Measurements from ENCODE around the gene CD274. TPM values are rescaled to one million over a fixed set of nuclear protein-coding genes. Genes with fewer than 3 reads are reported as not detected.

CD274 gene
- total RNA-seq, 1 donor from 2014 or later, result 16.1 TPM

DNA sequence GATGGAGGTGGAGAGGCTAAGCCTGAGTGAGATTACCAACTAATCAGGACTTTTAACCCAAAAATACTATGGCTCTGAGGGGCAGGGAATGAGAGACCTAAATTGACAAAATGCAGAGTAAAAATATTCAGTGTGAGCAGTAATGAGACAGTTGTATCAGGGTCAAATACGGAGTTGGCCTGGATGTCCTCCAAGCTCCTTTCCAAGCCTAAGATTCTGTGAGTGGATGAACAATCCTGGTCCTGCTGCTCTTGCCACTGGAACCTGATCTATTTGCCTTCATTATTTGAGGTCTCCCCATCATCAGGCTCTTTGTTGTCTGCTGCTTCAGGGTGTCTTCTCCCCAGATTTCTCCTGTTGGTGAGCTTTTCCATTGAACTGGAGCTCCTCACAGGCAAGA, 61.1 kb downstream of the CD274 start:
- TF ChIP-seq, protein P1, sequence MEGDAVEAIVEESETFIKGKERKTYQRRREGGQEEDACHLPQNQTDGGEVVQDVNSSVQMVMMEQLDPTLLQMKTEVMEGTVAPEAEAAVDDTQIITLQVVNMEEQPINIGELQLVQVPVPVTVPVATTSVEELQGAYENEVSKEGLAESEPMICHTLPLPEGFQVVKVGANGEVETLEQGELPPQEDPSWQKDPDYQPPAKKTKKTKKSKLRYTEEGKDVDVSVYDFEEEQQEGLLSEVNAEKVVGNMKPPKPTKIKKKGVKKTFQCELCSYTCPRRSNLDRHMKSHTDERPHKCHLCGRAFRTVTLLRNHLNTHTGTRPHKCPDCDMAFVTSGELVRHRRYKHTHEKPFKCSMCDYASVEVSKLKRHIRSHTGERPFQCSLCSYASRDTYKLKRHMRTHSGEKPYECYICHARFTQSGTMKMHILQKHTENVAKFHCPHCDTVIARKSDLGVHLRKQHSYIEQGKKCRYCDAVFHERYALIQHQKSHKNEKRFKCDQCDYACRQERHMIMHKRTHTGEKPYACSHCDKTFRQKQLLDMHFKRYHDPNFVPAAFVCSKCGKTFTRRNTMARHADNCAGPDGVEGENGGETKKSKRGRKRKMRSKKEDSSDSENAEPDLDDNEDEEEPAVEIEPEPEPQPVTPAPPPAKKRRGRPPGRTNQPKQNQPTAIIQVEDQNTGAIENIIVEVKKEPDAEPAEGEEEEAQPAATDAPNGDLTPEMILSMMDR (conservative IDR thresholded peaks at IDR 0.05; ENCODE audit: low read depth, low read length), result no peak
- DNase-seq (ENCODE audit: low read depth), result no peak
- H3K4me3 ChIP-seq (ENCODE audit: low read depth, low read length), result no peak overlapping the region

DNA sequence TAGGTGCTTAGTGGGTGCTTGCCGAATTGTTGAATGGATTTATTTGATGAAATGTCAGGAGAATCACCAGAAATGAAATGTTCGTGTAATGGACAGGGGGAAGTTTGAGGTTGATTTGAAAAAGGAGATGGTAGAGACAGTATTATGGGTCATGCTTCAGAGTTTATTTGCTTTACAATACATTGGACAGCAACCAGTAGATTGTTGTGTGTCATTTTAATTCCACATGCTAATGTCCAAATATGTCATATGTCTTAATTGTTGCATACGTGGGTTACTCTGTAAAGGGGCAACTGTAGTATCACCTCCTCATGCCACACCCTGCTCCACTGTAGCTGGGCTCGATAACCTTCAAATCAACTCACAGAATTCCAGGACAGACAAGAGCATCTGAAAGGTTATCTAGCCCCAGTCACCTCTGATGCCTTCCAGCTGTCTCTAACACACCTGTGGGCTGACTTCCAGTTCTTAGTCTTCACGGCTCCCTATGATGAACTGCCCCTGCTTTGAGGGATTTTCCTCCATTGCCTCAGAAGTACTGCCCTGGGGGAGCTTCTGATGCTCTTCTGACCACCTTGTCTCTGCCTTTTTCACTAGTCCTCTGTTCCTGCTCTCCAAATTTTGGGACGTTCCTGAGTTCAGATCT, 61.7 kb downstream of the CD274 start:
- no peak overlapping the region for H3K4me3 ChIP-seq (ENCODE audit: low read depth, low read length)
- TF ChIP-seq, protein P1 (conservative IDR thresholded peaks at IDR 0.05; ENCODE audit: low read depth, low read length), result no peak
- DNase-seq (ENCODE audit: low read depth), result no peak

DNA sequence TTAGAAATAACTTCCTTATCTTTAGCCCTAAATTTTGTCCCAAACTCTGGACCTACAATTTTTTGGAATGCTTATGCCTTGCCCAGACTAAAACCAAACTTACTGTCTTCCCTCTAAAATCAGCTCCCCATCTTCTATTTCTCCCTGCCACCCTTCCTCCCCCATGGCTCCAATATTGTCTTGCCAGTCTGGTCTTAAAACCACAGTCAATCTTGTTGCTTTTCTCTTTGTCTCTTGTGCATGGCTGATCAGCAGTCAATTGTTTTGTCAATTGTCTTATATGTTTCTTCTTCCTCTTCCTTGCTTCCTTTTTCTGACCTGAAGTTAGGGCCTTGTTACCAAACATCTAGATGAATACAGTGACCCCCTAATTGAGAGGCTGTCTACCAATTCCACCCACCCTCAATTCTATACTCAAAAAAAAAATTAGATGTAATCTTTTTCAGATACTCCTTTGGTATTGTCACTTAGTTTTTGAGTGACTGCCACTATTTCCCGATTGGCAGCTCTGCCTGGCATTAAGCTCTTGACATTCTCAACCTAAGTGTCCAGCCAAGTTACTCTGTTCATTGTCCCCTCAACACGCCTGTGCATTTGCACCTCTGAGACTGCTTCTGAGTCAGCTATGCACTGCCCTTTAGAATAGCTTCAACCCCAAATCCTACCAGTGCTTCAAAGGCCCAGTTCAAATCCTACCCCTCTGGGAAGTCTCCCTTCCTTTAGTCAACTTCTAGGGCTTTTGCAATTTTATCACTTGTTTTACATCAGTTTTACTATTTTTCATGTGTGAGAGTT, 62.5 kb downstream of the CD274 start:
- TF ChIP-seq, protein P1 (conservative IDR thresholded peaks at IDR 0.05; ENCODE audit: low read depth, low read length), result no peak
- no peak overlapping the region for H3K4me3 ChIP-seq (ENCODE audit: low read depth, low read length)
- DNase-seq (ENCODE audit: low read depth), result no peak

DNA sequence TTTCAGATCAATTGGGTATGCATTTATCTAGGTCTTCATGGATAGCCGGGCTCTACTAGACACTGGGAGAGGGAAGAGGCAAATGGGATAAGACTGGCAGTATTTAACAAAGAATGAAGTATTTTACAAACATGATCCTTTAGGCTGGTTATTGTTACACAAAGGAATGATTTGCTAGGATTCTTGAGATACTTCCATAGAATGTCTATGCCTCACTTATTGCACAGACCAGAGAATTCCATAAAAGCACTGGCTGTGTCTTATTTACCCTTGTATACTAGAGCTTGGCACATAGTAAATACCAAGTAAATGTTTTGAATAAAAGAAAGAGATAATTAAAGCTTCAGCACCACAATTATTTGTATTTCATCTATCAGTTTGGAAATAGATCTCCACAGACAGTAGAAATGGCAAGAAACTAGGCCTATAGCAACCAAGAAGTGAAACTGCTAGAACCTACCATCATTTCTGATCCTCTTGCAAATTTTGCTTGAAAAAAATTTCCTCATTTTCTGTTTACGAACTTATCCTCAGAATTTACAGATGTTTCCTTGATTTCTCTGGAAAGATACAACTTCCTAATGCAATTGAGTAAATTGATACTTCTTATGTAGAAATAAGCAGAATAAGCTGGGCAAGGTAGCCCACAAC, 63.7 kb downstream of the CD274 start:
- DNase-seq (ENCODE audit: low read depth), result no peak
- H3K4me3 ChIP-seq (ENCODE audit: low read depth, low read length), result no peak overlapping the region
- TF ChIP-seq, protein P1 (conservative IDR thresholded peaks at IDR 0.05; ENCODE audit: low read depth, low read length), result no peak

GRCh38 chr9:5514617-5515260, 64.4 kb downstream of the CD274 start:
- TF ChIP-seq, protein P1 (conservative IDR thresholded peaks at IDR 0.05; ENCODE audit: low read depth, low read length), result no peak
- no peak overlapping the region for H3K4me3 ChIP-seq (ENCODE audit: low read depth, low read length)
- DNase-seq (ENCODE audit: low read depth), result no peak

GRCh38 chr9:5515261-5515650, 64.9 kb downstream of the CD274 start:
- TF ChIP-seq, protein P1 (conservative IDR thresholded peaks at IDR 0.05; ENCODE audit: low read depth, low read length), result no peak
- H3K4me3 ChIP-seq (ENCODE audit: low read depth, low read length), result no peak overlapping the region
- DNase-seq (ENCODE audit: low read depth), result no peak

Measured in epithelial cell of proximal tubule (primary cell).